ENCODE results near the gene ADCYAP1R1. TPM values are rescaled to one million over a fixed set of nuclear protein-coding genes. Genes with fewer than 3 reads are reported as not detected.

Gene ADCYAP1R1
- total RNA-seq, 2 donors from 2014 or later = 0.86 to 3.1 TPM

DNA sequence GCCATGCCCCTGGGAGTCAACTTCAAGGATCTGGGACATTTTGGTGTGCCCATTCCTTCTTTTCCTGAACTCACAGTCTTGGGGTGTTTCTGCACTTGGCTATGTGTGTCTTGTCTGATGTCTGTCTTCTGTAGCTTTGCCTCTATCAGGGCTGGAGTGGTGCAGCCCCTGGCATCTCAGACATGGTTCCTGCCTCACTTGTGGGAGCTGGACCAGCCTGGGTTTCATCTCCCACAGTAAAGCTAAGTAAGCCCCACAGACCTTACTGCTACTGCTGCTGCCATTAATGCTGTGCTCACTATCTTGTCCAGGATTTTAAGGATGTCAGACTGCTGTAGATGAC lies 59.0 kb downstream of the ADCYAP1R1 start:
- H3K4me1 ChIP-seq = no peaks in the 10 kb centered on the region
- no peak for DNase-seq (ENCODE audit: low spot score)
- TF ChIP-seq, protein P1, sequence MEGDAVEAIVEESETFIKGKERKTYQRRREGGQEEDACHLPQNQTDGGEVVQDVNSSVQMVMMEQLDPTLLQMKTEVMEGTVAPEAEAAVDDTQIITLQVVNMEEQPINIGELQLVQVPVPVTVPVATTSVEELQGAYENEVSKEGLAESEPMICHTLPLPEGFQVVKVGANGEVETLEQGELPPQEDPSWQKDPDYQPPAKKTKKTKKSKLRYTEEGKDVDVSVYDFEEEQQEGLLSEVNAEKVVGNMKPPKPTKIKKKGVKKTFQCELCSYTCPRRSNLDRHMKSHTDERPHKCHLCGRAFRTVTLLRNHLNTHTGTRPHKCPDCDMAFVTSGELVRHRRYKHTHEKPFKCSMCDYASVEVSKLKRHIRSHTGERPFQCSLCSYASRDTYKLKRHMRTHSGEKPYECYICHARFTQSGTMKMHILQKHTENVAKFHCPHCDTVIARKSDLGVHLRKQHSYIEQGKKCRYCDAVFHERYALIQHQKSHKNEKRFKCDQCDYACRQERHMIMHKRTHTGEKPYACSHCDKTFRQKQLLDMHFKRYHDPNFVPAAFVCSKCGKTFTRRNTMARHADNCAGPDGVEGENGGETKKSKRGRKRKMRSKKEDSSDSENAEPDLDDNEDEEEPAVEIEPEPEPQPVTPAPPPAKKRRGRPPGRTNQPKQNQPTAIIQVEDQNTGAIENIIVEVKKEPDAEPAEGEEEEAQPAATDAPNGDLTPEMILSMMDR (IDR thresholded peaks at IDR 0.05) = no peak
- no peaks in the 10 kb centered on the region for H3K9me3 ChIP-seq
- H3K27me3 ChIP-seq = no peaks in the 10 kb centered on the region
- H3K36me3 ChIP-seq = no peaks in the 10 kb centered on the region
- H3K27ac ChIP-seq = no peak overlapping the region
- H3K4me3 ChIP-seq = no peak overlapping the region

DNA sequence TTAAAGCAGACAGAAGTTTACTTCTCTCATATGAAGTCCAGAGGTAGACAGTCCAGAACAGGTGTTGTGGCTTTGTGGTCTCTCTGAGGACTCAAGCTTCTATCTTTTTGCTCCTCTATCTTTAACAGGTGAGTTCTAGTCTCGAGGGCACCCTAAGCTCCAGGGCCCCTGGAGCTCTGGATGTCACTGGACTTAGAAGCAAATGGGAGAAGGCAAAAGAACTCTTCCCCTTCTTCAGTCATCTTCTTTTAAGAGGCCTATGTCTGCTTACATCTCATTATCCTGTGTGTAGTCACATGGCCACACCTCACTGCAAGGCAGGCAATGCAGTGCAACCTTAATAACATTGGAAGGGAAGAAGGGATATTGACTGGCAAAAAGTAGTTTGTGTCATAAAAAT lies 61.6 kb downstream of the ADCYAP1R1 start:
- TF ChIP-seq, protein P1 (IDR thresholded peaks at IDR 0.05) = no peak

DNA sequence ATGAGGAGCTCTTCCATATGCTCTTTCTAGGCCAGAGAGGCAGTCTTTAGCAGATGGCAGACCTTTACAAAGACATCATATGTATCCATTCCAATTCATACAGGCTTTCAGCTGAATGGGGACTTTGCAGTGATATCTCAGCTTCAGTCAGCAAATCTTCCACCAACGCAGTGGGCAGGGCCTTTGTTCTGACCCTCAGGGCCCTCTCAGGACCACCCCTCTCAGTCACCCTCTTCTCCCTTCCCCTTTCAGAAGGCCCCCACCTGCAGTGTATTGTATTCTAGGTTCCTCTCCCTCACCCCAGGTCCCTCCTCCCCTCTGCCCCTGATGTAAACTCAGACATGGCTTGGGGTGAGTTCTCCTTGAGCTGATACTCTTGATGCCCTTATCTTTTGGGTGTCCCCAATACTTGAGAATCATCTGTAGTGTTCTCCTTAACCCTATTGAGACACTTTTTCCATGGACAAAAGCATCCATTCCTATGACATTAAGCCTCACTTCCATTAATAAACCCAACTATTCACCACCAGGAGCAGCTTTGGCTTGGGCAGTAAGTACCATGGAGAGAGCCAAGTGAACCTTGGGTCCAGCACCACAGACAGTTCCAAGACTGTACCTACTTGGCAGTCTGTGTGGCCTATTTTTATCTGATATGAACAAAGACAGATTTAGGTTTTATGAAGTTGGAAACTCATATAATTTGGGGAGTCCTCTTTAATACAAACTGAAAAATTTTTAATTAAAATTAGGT lies 62.7 kb downstream of the ADCYAP1R1 start:
- peak; percentile 46 for DNase-seq (ENCODE audit: low spot score)
- no peaks in the 10 kb centered on the region for H3K4me1 ChIP-seq
- H3K27ac ChIP-seq = no peak overlapping the region
- no peaks in the 10 kb centered on the region for H3K27me3 ChIP-seq
- H3K36me3 ChIP-seq = no peaks in the 10 kb centered on the region
- TF ChIP-seq, protein P1 (IDR thresholded peaks at IDR 0.05) = no peak
- no peak overlapping the region for H3K4me3 ChIP-seq
- no peaks in the 10 kb centered on the region for H3K9me3 ChIP-seq

More for the DNA sequence above, 61.6 kb downstream of the ADCYAP1R1 start:
- H3K4me1 ChIP-seq = no peaks in the 10 kb centered on the region
- H3K36me3 ChIP-seq = no peaks in the 10 kb centered on the region
- no peaks in the 10 kb centered on the region for H3K9me3 ChIP-seq
- no peak overlapping the region for H3K27ac ChIP-seq
- DNase-seq (ENCODE audit: low spot score) = no peak
- no peaks in the 10 kb centered on the region for H3K27me3 ChIP-seq
- no peak overlapping the region for H3K4me3 ChIP-seq

DNA sequence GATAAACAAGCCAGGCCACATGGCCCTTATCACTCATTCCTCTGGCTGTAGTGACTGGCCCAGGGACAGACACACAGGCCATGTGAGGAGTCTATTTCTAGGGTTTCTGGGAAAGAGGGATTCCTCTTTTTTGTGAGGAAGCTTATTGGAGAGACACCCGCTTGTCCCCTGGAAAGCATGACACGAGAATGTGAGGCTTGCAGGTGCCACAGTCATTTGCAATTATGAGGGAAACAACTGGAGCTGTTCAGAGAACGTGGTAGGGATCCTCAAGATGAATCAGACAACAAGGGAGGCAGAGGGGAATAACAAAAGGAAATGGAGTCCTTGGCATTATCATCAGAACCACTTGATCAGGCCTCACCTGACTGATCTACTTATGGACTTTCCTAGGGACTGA lies 64.5 kb downstream of the ADCYAP1R1 start:
- TF ChIP-seq, protein P1 (IDR thresholded peaks at IDR 0.05) = no peak
- no peak overlapping the region for H3K27ac ChIP-seq
- H3K36me3 ChIP-seq = no peaks in the 10 kb centered on the region
- no peak overlapping the region for H3K4me3 ChIP-seq
- no peaks in the 10 kb centered on the region for H3K4me1 ChIP-seq
- no peaks in the 10 kb centered on the region for H3K9me3 ChIP-seq
- H3K27me3 ChIP-seq = no peaks in the 10 kb centered on the region
- no peak for DNase-seq (ENCODE audit: low spot score)

DNA sequence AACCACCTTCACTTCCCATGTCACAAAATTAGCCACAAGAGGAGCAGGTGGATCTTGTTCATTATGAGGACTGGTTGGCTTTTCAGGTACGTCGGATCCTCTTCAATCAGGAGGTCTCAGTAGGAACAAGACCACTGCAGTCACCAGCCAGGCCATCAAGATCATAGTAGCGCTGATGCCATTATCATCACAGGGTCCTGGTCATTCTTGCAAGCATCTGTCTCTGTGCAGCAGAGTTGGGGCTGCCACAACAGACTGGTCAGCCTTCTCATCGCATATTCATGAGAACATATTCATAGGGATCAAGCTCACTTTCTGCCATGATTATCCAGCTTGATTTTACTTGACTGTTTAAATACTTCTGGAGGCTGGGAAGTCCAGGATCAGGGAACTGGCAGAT lies 67.1 kb downstream of the ADCYAP1R1 start:
- Histone ChIP-seq H3K4me3 (no peak overlapping the region), H3K27ac (no peak overlapping the region), H3K36me3 (no peaks in the 10 kb centered on the region), H3K27me3 (no peaks in the 10 kb centered on the region), H3K4me1 (no peaks in the 10 kb centered on the region), H3K9me3 (no peaks in the 10 kb centered on the region)
- DNase-seq (ENCODE audit: low spot score) = peak; percentile 30
- TF ChIP-seq, protein P1 (IDR thresholded peaks at IDR 0.05) = no peak

Measured in right atrium auricular region (tissue), 2 donors.